ENCODE results near the gene ATG7.

GRCh38 chr3:11370966-11371365 lies 98.8 kb downstream of the ATG7 start:
- TF ChIP-seq CTCF (conservative IDR thresholded peaks at IDR 0.05) (no peak), EZH2 (IDR thresholded peaks at IDR 0.05; ENCODE audit: low read depth) (no peak)

Measured in PC-9 (cell line).